GM23338 (cell line): ENCODE measurements around the gene PRPF6. TPM values are rescaled to one million over a fixed set of nuclear protein-coding genes. Genes with fewer than 3 reads are reported as not detected.

Experiments used
- ATAC-seq: fragments of 200-7000 bp; cut with Tn5 transposase; 3 replicates; pipeline ENCODE4 v1.9.1; 2020
- DNase-seq: peaks from one replicate; pipeline ENCODE4 v3.0.0-alpha.2; 2015; ENCODE audit warnings: low spot score
- H2AFZ ChIP-seq: fragments of 200-600 bp; sonication (generic); 2 replicates; pipeline ENCODE4 v1.8.0; 2016; ENCODE audit warnings: antibody characterized with exemption, mild to moderate bottlenecking, moderate library complexity
- H3F3A ChIP-seq: fragments of 200-600 bp; sonication (generic); replicated peaks from 2 replicates; pipeline ENCODE4 v1.8.0; 2017; ENCODE audit warnings: antibody characterized with exemption, mixed run types, low read depth
- H3K27ac ChIP-seq: fragments of 200-600 bp; sonication (generic); 2 replicates; pipeline ENCODE4 v1.6.1; 2016; ENCODE audit warnings: low read depth
- H3K27me3 ChIP-seq: fragments of 200-600 bp; sonication (generic); 2 replicates; pipeline ENCODE4 v1.8.0; 2016; ENCODE audit warnings: mild to moderate bottlenecking, mixed run types, moderate library complexity; ENCODE audit not compliant: insufficient read depth
- H3K36me3 ChIP-seq: fragments of 200-600 bp; sonication (generic); 2 replicates; pipeline ENCODE4 v1.8.0; 2016; ENCODE audit warnings: mild to moderate bottlenecking; ENCODE audit not compliant: insufficient read depth
- H3K4me1 ChIP-seq: fragments of 200-600 bp; sonication (generic); 2 replicates; pipeline ENCODE4 v1.8.0; 2016; ENCODE audit warnings: mild to moderate bottlenecking, moderate library complexity; ENCODE audit not compliant: insufficient read depth
- H3K4me2 ChIP-seq: fragments of 200-600 bp; sonication (generic); 2 replicates; pipeline ENCODE4 v1.7.1; 2017; ENCODE audit warnings: mixed run types
- H3K4me3 ChIP-seq: fragments of 200-600 bp; sonication (generic); 2 replicates; pipeline ENCODE4 v1.6.1; 2016; ENCODE audit warnings: mixed run types
- H3K79me2 ChIP-seq: fragments of 200-600 bp; sonication (generic); replicated peaks from 2 replicates; pipeline ENCODE4 v1.8.0; 2017; ENCODE audit warnings: mild to moderate bottlenecking; ENCODE audit not compliant: insufficient read depth
- H3K9me2 ChIP-seq: fragments of 200-600 bp; sonication (generic); 2 replicates; pipeline ENCODE4 v1.8.0; 2017; ENCODE audit not compliant: insufficient read depth
- H4K20me1 ChIP-seq: fragments of 200-600 bp; sonication (generic); replicated peaks from 2 replicates; pipeline ENCODE4 v1.8.0; 2017; ENCODE audit warnings: mild to moderate bottlenecking; ENCODE audit not compliant: insufficient read depth
- H3K27ac Mint-ChIP-seq: 2 replicates; pipeline ENCODE4 v1.8.0; 2020; ENCODE audit warnings: inconsistent platforms, mild to moderate bottlenecking, moderate library complexity, mixed read lengths
- H3K27me3 Mint-ChIP-seq: 3 replicates; pipeline ENCODE4 v1.8.0; 2022; ENCODE audit warnings: low read depth, mild to moderate bottlenecking, moderate library complexity, mixed read lengths, inconsistent platforms; ENCODE audit not compliant: insufficient read depth, poor library complexity
- H3K36me3 Mint-ChIP-seq: 3 replicates; pipeline ENCODE4 v1.8.0; 2021; ENCODE audit warnings: low read depth, mild to moderate bottlenecking, inconsistent platforms, moderate library complexity, mixed read lengths
- H3K4me1 Mint-ChIP-seq: 3 replicates; pipeline ENCODE4 v1.8.0; 2020; ENCODE audit warnings: mild to moderate bottlenecking, inconsistent platforms, mixed read lengths
- H3K4me3 Mint-ChIP-seq: 3 replicates; pipeline ENCODE4 v1.8.0; 2021; ENCODE audit warnings: moderate library complexity, mild to moderate bottlenecking, inconsistent platforms, mixed read lengths
- H3K9me3 Mint-ChIP-seq: 3 replicates; pipeline ENCODE4 v1.8.0; 2020; ENCODE audit warnings: moderate library complexity, mild to moderate bottlenecking, inconsistent platforms, mixed read lengths
- CREB1 ChIP-seq: fragments of 250-450 bp; sonication (Bioruptor Pico); IDR thresholded peaks from 2 replicates; pipeline ENCODE4 v1.5.0; 2020; ENCODE audit warnings: low read depth, mild to moderate bottlenecking, moderate library complexity
- CTCF ChIP-seq, 2 experiments: fragments of 200-600 bp in 1 of 2; sonication (generic) in 1 of 2; conservative IDR thresholded peaks; 2 replicates each; pipeline versions ENCODE4 v1.5.1 to v1.6.1; 2016 to 2017; ENCODE audit warnings: antibody characterized with exemption in 2 of 2, low read depth in 2 of 2, mild to moderate bottlenecking in 2 of 2, moderate library complexity in 1 of 2
- ETS1 ChIP-seq: IDR thresholded peaks from 2 replicates; pipeline ENCODE4 v1.6.1; 2016; ENCODE audit warnings: antibody characterized with exemption
- EZH2 ChIP-seq: fragments of 200-600 bp; sonication (generic); IDR thresholded peaks from one replicate; pipeline ENCODE4 v1.8.0; 2017; ENCODE audit warnings: antibody characterized with exemption, mild to moderate bottlenecking, low read depth; ENCODE audit not compliant: unreplicated experiment
- EZH2phosphoT487 ChIP-seq: fragments of 200-600 bp; sonication (generic); IDR thresholded peaks from one replicate; pipeline ENCODE4 v1.8.1; 2018; ENCODE audit warnings: antibody characterized with exemption; ENCODE audit not compliant: unreplicated experiment
- JUNB ChIP-seq: IDR thresholded peaks from one replicate; pipeline ENCODE4 v1.6.1; 2016; ENCODE audit warnings: antibody characterized with exemption; ENCODE audit not compliant: unreplicated experiment
- NANOG ChIP-seq: IDR thresholded peaks from 2 replicates; pipeline ENCODE4 v1.6.1; 2016; ENCODE audit warnings: antibody characterized with exemption, borderline replicate concordance
- POLR2AphosphoS5 ChIP-seq: IDR thresholded peaks from 2 replicates; pipeline ENCODE4 v1.6.1; 2016; ENCODE audit warnings: antibody characterized with exemption, low read depth
- REST ChIP-seq: IDR thresholded peaks from one replicate; pipeline ENCODE4 v1.6.1; 2018; ENCODE audit warnings: antibody characterized with exemption; ENCODE audit not compliant: unreplicated experiment
- STAT1 ChIP-seq: IDR thresholded peaks from one replicate; pipeline ENCODE4 v1.6.1; 2016; ENCODE audit warnings: antibody characterized with exemption; ENCODE audit not compliant: unreplicated experiment
- ZNF114 ChIP-seq: fragments of 250-450 bp; sonication (Bioruptor Pico); IDR thresholded peaks from 2 replicates; pipeline ENCODE4 v1.5.0; 2020; ENCODE audit warnings: mild to moderate bottlenecking, moderate library complexity
- ZNF331 ChIP-seq: fragments of 250-450 bp; sonication (Bioruptor Pico); IDR thresholded peaks from 2 replicates; pipeline ENCODE4 v1.5.0; 2020; ENCODE audit warnings: low read depth, mild to moderate bottlenecking, moderate library complexity
- ZNF462 ChIP-seq: fragments of 250-450 bp; sonication (Bioruptor Pico); IDR thresholded peaks from 2 replicates; pipeline ENCODE4 v1.5.0; 2020; ENCODE audit warnings: mild to moderate bottlenecking, moderate library complexity
- polyA plus RNA-seq: library from polyadenylated mRNA; unstranded; fragments of >200 nt; fragmentation: Nextera tagmentation; extraction: Ambion mirVana; gene quantifications from 2 replicates; pipeline ENCODE4 v1.2.1, GENCODE V29; 2016
- total RNA-seq: library from RNA; depleted of rRNA; stranded (reverse); fragments of >200 nt; shearing (Covaris generic); gene quantifications from 2 replicates; pipeline ENCODE4 v1.2.3, GENCODE V29; 2014

Gene PRPF6
- total and polyA plus RNA-seq, 2 experiments from 2014 or later, result 53.8 to 79.9 TPM

- peak; percentile 26 for DNase-seq
- H3K4me3 Mint-ChIP-seq, result no peak overlapping the region
- H3K27me3 ChIP-seq, result peaks cover under 1% of the 10 kb centered on the region; the same call in 1 of the 2 replicates
- peaks cover 32% of the 10 kb centered on the region for H3K4me1 Mint-ChIP-seq
- no peaks in the 10 kb centered on the region for H4K20me1 ChIP-seq
- ATAC-seq, result no peak
- no peaks in the 10 kb centered on the region for H3K9me3 Mint-ChIP-seq
- H2AFZ ChIP-seq, result no peak overlapping the region
- H3K79me2 ChIP-seq, result no peaks in the 10 kb centered on the region
- no peaks in the 10 kb centered on the region for H3F3A ChIP-seq
- no peaks in the 10 kb centered on the region for H3K36me3 Mint-ChIP-seq
- peaks cover 27% of the 10 kb centered on the region for H3K27me3 Mint-ChIP-seq
- no peak overlapping the region for H3K27ac ChIP-seq
- no peak for TF ChIP-seq STAT1
- no peak for TF ChIP-seq EZH2
- TF ChIP-seq EZH2phosphoT487, result no peak
- no peak for TF ChIP-seq POLR2AphosphoS5
- no peak for TF ChIP-seq ZNF462 (CRISPR knock-in tag)
- no peak for TF ChIP-seq JUNB
- TF ChIP-seq ETS1, result no peak
- TF ChIP-seq REST, result no peak
- no peak for TF ChIP-seq ZNF114 (CRISPR knock-in tag)
- TF ChIP-seq NANOG, result no peak
- TF ChIP-seq ZNF331 (CRISPR knock-in tag), result no peak
- TF ChIP-seq CTCF (conservative IDR thresholded peaks at IDR 0.05; ENCODE audit: low read depth in 2 of 2), result no peak
- TF ChIP-seq CREB1 (CRISPR knock-in tag), result no peak
- no peaks in the 10 kb centered on the region for H3K9me2 ChIP-seq
- H3K4me2 ChIP-seq, result no peak overlapping the region
- H3K4me3 ChIP-seq, result no peak overlapping the region
- H3K27ac Mint-ChIP-seq, result no peak overlapping the region
- H3K4me1 ChIP-seq, result peaks cover 6% of the 10 kb centered on the region; the same call in 1 of the 2 replicates
- H3K36me3 ChIP-seq, result no peaks in the 10 kb centered on the region
Measured at GRCh38 chr20:64055893-64056638, 75.1 kb downstream of the PRPF6 start.
